Endothelial cell of umbilical vein (primary cell): ENCODE measurements around the gene SFT2D2.
A peak's percentile ranks its signal among the peaks of the same experiment; 100 is the strongest.

Source experiments
- EZH2 ChIP-seq: IDR thresholded peaks from 2 replicates; pipeline ENCODE4 v1.6.1; 2012; ENCODE audit warnings: borderline replicate concordance, low read depth, mild to moderate bottlenecking, moderate library complexity, low read length, inconsistent platforms; ENCODE audit not compliant: severe bottlenecking
- FOS ChIP-seq: IDR thresholded peaks from 2 replicates; pipeline ENCODE4 v1.6.1; 2011; ENCODE audit warnings: mild to moderate bottlenecking, low read length, moderate library complexity, borderline replicate concordance; ENCODE audit not compliant: insufficient read depth
- JUN ChIP-seq: IDR thresholded peaks from 2 replicates; pipeline ENCODE4 v1.6.1; 2011; ENCODE audit warnings: borderline replicate concordance, low read depth; ENCODE audit not compliant: insufficient read length, insufficient read depth
- MYC ChIP-seq: IDR thresholded peaks from one replicate; pipeline ENCODE4 v1.6.1; 2011; ENCODE audit warnings: mild to moderate bottlenecking, low read depth, low read length
- POLR2A ChIP-seq: IDR thresholded peaks from 2 replicates; pipeline ENCODE4 v1.6.1; 2012; ENCODE audit warnings: low read depth, mild to moderate bottlenecking, control low read depth, low read length
- POLR2AphosphoS5 ChIP-seq: IDR thresholded peaks from 2 replicates; pipeline ENCODE4 v1.6.1; 2012; ENCODE audit warnings: low read depth, mild to moderate bottlenecking, control low read depth, low read length, moderate library complexity; ENCODE audit not compliant: insufficient read depth
- TF ChIP-seq, protein P1 (sequence below), 2 donors: IDR thresholded peaks; 1 replicate in 1 of 2; 2 replicates in 1 of 2; pipeline ENCODE4 v1.5.1; 2011; ENCODE audit warnings: low read length in 2 of 2, mild to moderate bottlenecking in 2 of 2, moderate library complexity in 2 of 2, control low read depth in 1 of 2, inconsistent platforms in 1 of 2, low read depth in 1 of 2; ENCODE audit not compliant: insufficient read depth in 1 of 2; ENCODE audit errors: extremely low read depth in 1 of 2
- TF ChIP-seq, protein P2 (sequence below): IDR thresholded peaks from 2 replicates; pipeline ENCODE4 v1.6.1; 2011; ENCODE audit not compliant: insufficient read depth, insufficient read length

DNA sequence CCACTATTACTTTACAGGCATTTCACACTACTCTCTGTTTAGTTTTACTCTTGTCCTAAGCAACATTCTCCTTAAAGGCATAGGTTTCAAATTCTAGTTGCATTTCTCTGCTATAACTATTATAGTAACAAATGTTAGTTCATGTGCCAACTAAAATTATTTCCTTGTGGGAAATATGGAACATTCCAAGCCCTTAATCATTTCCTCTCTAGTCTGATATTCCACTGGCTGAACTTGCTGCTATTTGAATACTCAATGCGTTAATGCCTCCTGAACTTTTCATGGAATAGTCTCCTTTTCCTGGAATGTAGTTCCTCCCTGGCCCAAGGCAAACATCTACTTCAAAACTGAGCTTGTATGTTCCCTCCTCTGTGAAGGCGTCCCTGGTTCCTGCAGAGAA, 35.6 kb downstream of the SFT2D2 start:
- TF ChIP-seq EZH2 (no peak), POLR2A (no peak), FOS (peak; percentile 61), JUN (peak; percentile 72), POLR2AphosphoS5 (peak; percentile 26), MYC (no peak)
- TF ChIP-seq, protein P1, sequence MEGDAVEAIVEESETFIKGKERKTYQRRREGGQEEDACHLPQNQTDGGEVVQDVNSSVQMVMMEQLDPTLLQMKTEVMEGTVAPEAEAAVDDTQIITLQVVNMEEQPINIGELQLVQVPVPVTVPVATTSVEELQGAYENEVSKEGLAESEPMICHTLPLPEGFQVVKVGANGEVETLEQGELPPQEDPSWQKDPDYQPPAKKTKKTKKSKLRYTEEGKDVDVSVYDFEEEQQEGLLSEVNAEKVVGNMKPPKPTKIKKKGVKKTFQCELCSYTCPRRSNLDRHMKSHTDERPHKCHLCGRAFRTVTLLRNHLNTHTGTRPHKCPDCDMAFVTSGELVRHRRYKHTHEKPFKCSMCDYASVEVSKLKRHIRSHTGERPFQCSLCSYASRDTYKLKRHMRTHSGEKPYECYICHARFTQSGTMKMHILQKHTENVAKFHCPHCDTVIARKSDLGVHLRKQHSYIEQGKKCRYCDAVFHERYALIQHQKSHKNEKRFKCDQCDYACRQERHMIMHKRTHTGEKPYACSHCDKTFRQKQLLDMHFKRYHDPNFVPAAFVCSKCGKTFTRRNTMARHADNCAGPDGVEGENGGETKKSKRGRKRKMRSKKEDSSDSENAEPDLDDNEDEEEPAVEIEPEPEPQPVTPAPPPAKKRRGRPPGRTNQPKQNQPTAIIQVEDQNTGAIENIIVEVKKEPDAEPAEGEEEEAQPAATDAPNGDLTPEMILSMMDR (IDR thresholded peaks at IDR 0.05; ENCODE audit: extremely low read depth in 1 of 2, insufficient read depth in 1 of 2, low read depth in 1 of 2, low read length in 2 of 2) = no peak
- TF ChIP-seq, protein P2, sequence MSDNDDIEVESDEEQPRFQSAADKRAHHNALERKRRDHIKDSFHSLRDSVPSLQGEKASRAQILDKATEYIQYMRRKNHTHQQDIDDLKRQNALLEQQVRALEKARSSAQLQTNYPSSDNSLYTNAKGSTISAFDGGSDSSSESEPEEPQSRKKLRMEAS = no peak
